HCT116 (cell line): ENCODE results near the gene CYGB. TPM values are rescaled to one million over a fixed set of nuclear protein-coding genes. Genes with fewer than 3 reads are reported as not detected.
"Not testable (repeated sequence)": the region's sequence is repeated elsewhere in the genome, so short reads cannot be mapped to it uniquely, and the experiment has no call there.

ENCODE experiments used
- ATAC-seq: fragments of 200-7000 bp; cut with Tn5 transposase; 2 replicates; pipeline ENCODE4 v1.9.1; 2020; ENCODE audit warnings: mild to moderate bottlenecking, moderate library complexity
- BruUV-seq: library from RNA; stranded (reverse); fragments of 400-500 nt; replicated peaks from 2 replicates; lab custom pipeline; 2021; lab: Mats Ljungman, UMichigan
- CTCF ChIA-PET: fragments of 300-600 bp; sonication (Branson Sonifier 250); formaldehyde crosslinking; loops from one replicate; lab custom pipeline; 2021; ENCODE audit warnings: antibody characterized with exemption; lab: Charles Lee
- POLR2A ChIA-PET: fragments of 300-600, 350-600 bp; sonication (Branson Sonifier 250); formaldehyde crosslinking; loops from one replicate; lab custom pipeline; 2021; ENCODE audit warnings: antibody characterized with exemption; lab: Charles Lee
- RAD21 ChIA-PET, 2 experiments: fragments of 300-600 bp; sonication (Branson Sonifier 250); formaldehyde crosslinking; loops; one replicate each; lab custom pipeline; 2023; ENCODE audit warnings: low total read pairs in 2 of 2; ENCODE audit not compliant: uncharacterized antibody in 2 of 2, unreplicated experiment in 2 of 2, low non-redundant PET in 1 of 2; lab: Charles Lee
- DNase-seq: peaks from one replicate; pipeline ENCODE4 v3.0.0-alpha.2; 2010; ENCODE audit warnings: low read depth, low spot score
- H2AFZ ChIP-seq: fragments of 200-600 bp; shearing (Covaris generic), sonication (generic); 2 replicates; pipeline ENCODE4 v1.6.1; 2017; ENCODE audit warnings: low read depth, mixed run types, mixed read lengths, antibody characterized with exemption, low read length; ENCODE audit not compliant: poor library complexity, severe bottlenecking
- H3K27ac ChIP-seq: 2 replicates; pipeline ENCODE4 v1.5.1; 2012; ENCODE audit warnings: low read depth, low read length
- H3K27me3 ChIP-seq: fragments of 200-600 bp; sonication (generic); 2 replicates; pipeline ENCODE4 v1.6.1; 2016; ENCODE audit warnings: mixed run types, low read length, mixed read lengths; ENCODE audit not compliant: insufficient read depth
- H3K36me3 ChIP-seq, 2 experiments: fragments of 200-500 bp in 1 of 2; fragments of 200-600 bp in 1 of 2; sonication (Bioruptor generic) in 1 of 2; sonication (generic) in 1 of 2; 2 replicates each; pipeline versions ENCODE4 v1.5.1 to v1.6.1; 2014 to 2016; ENCODE audit warnings: low read length in 2 of 2, inconsistent platforms in 1 of 2, mixed read lengths in 1 of 2, mixed run types in 1 of 2; ENCODE audit not compliant: insufficient read depth in 2 of 2, control insufficient read depth in 1 of 2
- H3K4me1 ChIP-seq, 2 experiments: fragments of 200-600 bp in 1 of 2; sonication (generic) in 1 of 2; 2 replicates each; pipeline versions ENCODE4 v1.5.1 to v1.6.1; 2012 to 2017; ENCODE audit warnings: low read length in 2 of 2, inconsistent platforms in 1 of 2, mild to moderate bottlenecking in 1 of 2, mixed read lengths in 1 of 2, mixed run types in 1 of 2, moderate library complexity in 1 of 2; ENCODE audit not compliant: insufficient read depth in 2 of 2, control insufficient read depth in 1 of 2
- H3K4me2 ChIP-seq: fragments of 200-600 bp; sonication (generic); 2 replicates; pipeline ENCODE4 v1.6.1; 2017; ENCODE audit warnings: mixed run types, low read length, mixed read lengths
- H3K4me3 ChIP-seq, 2 experiments: fragments of 200-600 bp in 1 of 2; sonication (generic) in 1 of 2; replicated peaks in 1 of 2; 2 replicates each; pipeline ENCODE4 v1.5.1; 2011 to 2016; ENCODE audit warnings: low read length in 2 of 2, control low read depth in 1 of 2, low read depth in 1 of 2, mild to moderate bottlenecking in 1 of 2, mixed read lengths in 1 of 2, mixed run types in 1 of 2
- H3K79me2 ChIP-seq: fragments of 200-600 bp; sonication (generic); 2 replicates; pipeline ENCODE4 v1.6.1; 2017; ENCODE audit warnings: mild to moderate bottlenecking, mixed run types, low read length, moderate library complexity, mixed read lengths; ENCODE audit not compliant: insufficient read depth
- H3K9ac ChIP-seq: fragments of 200-600 bp; sonication (generic); 2 replicates; pipeline ENCODE4 v1.6.1; 2016; ENCODE audit warnings: low read length, mixed read lengths
- H3K9me2 ChIP-seq: fragments of 200-600 bp; sonication (generic), shearing (Covaris generic); 2 replicates; pipeline ENCODE4 v1.6.1; 2017; ENCODE audit warnings: mixed run types, mild to moderate bottlenecking, moderate library complexity; ENCODE audit not compliant: insufficient read depth
- H3K9me3 ChIP-seq, 2 experiments: fragments of 200-500 bp in 1 of 2; fragments of 200-600 bp in 1 of 2; sonication (Bioruptor generic) in 1 of 2; sonication (generic) in 1 of 2; 2 replicates each; pipeline ENCODE4 v1.6.1; 2014 to 2017; ENCODE audit warnings: low read length in 2 of 2, mixed read lengths in 2 of 2, inconsistent platforms in 1 of 2, low read depth in 1 of 2, mild to moderate bottlenecking in 1 of 2, mixed run types in 1 of 2, moderate library complexity in 1 of 2; ENCODE audit not compliant: control insufficient read depth in 1 of 2, insufficient read depth in 1 of 2
- H4K20me1 ChIP-seq: fragments of 200-600 bp; sonication (generic), shearing (Covaris generic); 2 replicates; pipeline ENCODE4 v1.6.1; 2017; ENCODE audit warnings: mixed run types, mild to moderate bottlenecking, moderate library complexity; ENCODE audit not compliant: insufficient read depth
- FOSL1 ChIP-seq: IDR thresholded peaks from 2 replicates; pipeline ENCODE4 v1.6.1; 2012; ENCODE audit warnings: low read depth
- JUND ChIP-seq: IDR thresholded peaks from 2 replicates; pipeline ENCODE4 v1.6.1; 2012
- SIN3A ChIP-seq: IDR thresholded peaks from 2 replicates; pipeline ENCODE4 v1.6.1; 2012; ENCODE audit warnings: low read depth
- SP1 ChIP-seq: IDR thresholded peaks from 2 replicates; pipeline ENCODE4 v1.6.1; 2012; ENCODE audit warnings: low read depth
- intact Hi-C: fragments of 100-400 bp; cut with micrococcal nuclease; formaldehyde crosslinking; loops from 2 replicates; pipeline ENCODE4 v1.10.0; 2022
- total RNA-seq: library from RNA; stranded (reverse); gene quantifications from one replicate; pipeline ENCODE4 v1.2.1, GENCODE V29; 2021; ENCODE audit not compliant: unreplicated experiment

The CYGB gene
- total RNA-seq, 1 experiment from 2014 or later: 0.66 TPM

DNA sequence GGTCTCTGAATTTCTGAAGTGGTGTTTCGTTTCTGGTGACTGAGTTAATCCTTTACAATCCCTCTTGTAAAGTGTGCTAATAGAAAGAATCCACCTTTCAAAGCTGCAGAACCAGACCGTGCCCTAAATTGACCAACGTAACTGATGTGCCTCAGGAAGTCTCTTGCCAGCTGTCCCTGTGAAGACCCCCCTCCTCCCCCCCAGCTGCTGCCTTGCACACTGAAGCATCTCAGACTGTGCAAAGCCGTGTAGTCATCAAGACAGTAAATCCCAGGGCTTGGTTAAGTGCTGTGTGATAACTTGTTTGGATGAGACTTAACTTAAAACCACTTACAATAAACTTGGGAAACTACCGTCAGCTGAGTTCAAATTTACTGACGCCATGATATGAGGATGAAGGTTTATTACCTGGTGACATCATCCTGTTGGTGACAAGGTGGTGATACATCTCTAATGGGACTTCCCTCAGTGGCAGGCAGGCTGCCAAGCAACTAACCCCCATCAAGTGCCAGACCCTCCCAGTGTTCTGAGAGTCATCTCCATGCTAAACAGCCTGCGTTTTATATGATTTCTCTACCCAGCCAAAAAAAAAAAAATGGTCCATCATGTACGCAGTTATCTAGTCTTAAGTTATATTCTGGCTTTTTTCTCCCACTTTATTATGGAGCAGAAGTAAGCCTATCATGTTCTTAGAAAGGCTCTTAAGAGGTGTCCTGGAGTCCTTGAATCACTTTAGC is 27.6 kb upstream of the CYGB start:
- Histone ChIP-seq H3K36me3 (peaks cover 31 to 58% of the 10 kb centered on the region in 2 experiments), H3K4me1 (peaks cover 0 to 36% of the 10 kb centered on the region in 2 experiments; a peak in 3 of 4 replicates), H4K20me1 (peaks cover 50% of the 10 kb centered on the region; the same call in 1 of the 2 replicates), H3K79me2 (peaks cover 48% of the 10 kb centered on the region)
- ChIA-PET POLR2A (interaction anchor here (3.7 kb wide), 1 partner anchor 8 kb away, joined by 26 read pairs; no protein-coding TSS in a partner anchor), CTCF (interaction anchor here (1.0 to 2.5 kb wide), 4 partner anchors 42 to 116 kb away, joined by 3 to 10 read pairs (median 6); no protein-coding TSS in a partner anchor)
- H2AFZ ChIP-seq, H3K9me3 ChIP-seq, RAD21 ChIA-PET, H3K27me3 ChIP-seq, H3K27ac ChIP-seq, H3K4me2 ChIP-seq, intact Hi-C loops, DNase-seq, H3K4me3 ChIP-seq, H3K9me2 ChIP-seq, H3K9ac ChIP-seq, BruUV-seq, ATAC-seq: not testable (repeated sequence)
- TF ChIP-seq SIN3A (0 out of 2 replicates have a peak, but pooled peaks have one; percentile 35), FOSL1 (peak; percentile 49; the same call in 1 of the 2 replicates), SP1 (0 out of 2 replicates have a peak, but pooled peaks have one; percentile 20), JUND (peak; percentile 45)

GRCh38 chr17:76563359-76563758 is 25.9 kb upstream of the CYGB start:
- Histone ChIP-seq H3K36me3 (peaks cover 31 to 74% of the 10 kb centered on the region in 2 experiments), H4K20me1 (peaks cover 56% of the 10 kb centered on the region; the same call in 1 of the 2 replicates), H3K4me1 (peaks cover 9 to 45% of the 10 kb centered on the region in 2 experiments; a peak in 3 of 4 replicates), H3K79me2 (peaks cover 66% of the 10 kb centered on the region)
- H3K4me3 ChIP-seq, RAD21 ChIA-PET, ATAC-seq, H2AFZ ChIP-seq, H3K9me2 ChIP-seq, H3K9ac ChIP-seq, POLR2A ChIA-PET, DNase-seq, H3K27ac ChIP-seq, intact Hi-C loops, BruUV-seq, CTCF ChIA-PET, H3K9me3 ChIP-seq, H3K27me3 ChIP-seq, H3K4me2 ChIP-seq: not testable (repeated sequence)
